Type B pancreatic cell (in vitro differentiated cells): ENCODE data around the gene CXorf66. TPM values are rescaled to one million over a fixed set of nuclear protein-coding genes. Genes with fewer than 3 reads are reported as not detected.
"Not testable (repeated sequence)": the region's sequence is repeated elsewhere in the genome, so short reads cannot be mapped to it uniquely, and the experiment has no call there.

ENCODE experiments used
- DNase-seq: peaks from one replicate; pipeline ENCODE4 v3.0.0; 2021; ENCODE audit warnings: mixed read lengths; ENCODE audit not compliant: unreplicated experiment; ENCODE audit errors: extremely low spot score
- H3K27ac Mint-ChIP-seq: 2 replicates; pipeline ENCODE4 v1.8.0; 2021; ENCODE audit warnings: mild to moderate bottlenecking, mixed read lengths
- H3K27me3 Mint-ChIP-seq: 2 replicates; pipeline ENCODE4 v1.8.0; 2021; ENCODE audit warnings: mixed read lengths
- H3K36me3 Mint-ChIP-seq: 2 replicates; pipeline ENCODE4 v1.8.0; 2021; ENCODE audit warnings: mixed read lengths
- H3K4me1 Mint-ChIP-seq: one replicate; pipeline ENCODE4 v1.8.0; 2021; ENCODE audit warnings: mixed read lengths; ENCODE audit not compliant: unreplicated experiment
- H3K4me3 Mint-ChIP-seq: 2 replicates; pipeline ENCODE4 v1.8.0; 2021; ENCODE audit warnings: mild to moderate bottlenecking, mixed read lengths
- H3K9me3 Mint-ChIP-seq: 2 replicates; pipeline ENCODE4 v1.8.0; 2021; ENCODE audit warnings: mixed read lengths
- CTCF ChIP-seq: fragments of 200-600 bp; sonication (generic); conservative IDR thresholded peaks from 2 replicates; pipeline ENCODE4 v1.5.0; 2021; ENCODE audit warnings: antibody characterized with exemption, mild to moderate bottlenecking
- total RNA-seq: library from RNA; stranded (reverse); gene quantifications from 2 replicates; pipeline ENCODE4 v1.2.1, GENCODE V29; 2021; ENCODE audit warnings: low replicate concordance

CXorf66 gene
- total RNA-seq, 1 donor from 2014 or later: not detected

DNA sequence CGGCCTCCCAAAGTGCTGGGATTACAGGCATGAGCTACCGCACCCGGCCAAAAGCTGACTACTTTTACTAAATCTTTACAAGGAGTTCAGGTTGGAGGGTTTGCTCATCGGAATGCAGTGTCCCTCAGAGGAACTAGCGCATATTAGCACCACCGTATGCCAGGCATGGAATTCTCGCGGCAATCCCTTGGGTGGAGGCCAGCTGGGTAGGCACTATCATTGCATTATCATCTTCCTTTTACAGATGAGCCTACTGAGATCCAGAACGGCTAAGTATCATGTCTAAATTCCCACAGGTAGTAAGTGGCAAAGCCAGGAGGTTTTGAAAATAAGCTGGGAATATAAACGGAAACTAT, 6.1 kb upstream of the CXorf66 start:
- Mint-ChIP-seq H3K4me1 (no peaks in the 10 kb centered on the region), H3K27ac (no peak overlapping the region), H3K27me3 (peaks cover 39% of the 10 kb centered on the region), H3K9me3 (no peaks in the 10 kb centered on the region), H3K36me3 (no peaks in the 10 kb centered on the region), H3K4me3 (peak overlapping the region; percentile 36)
- DNase-seq: no peak
- TF ChIP-seq CTCF: no peak

GRCh38 chrX:139969286-139969685, 4.0 kb upstream of the CXorf66 start:
- Mint-ChIP-seq H3K4me1 (no peaks in the 10 kb centered on the region), H3K4me3 (no peak overlapping the region), H3K27ac (no peak overlapping the region)

GRCh38 chrX:139967750-139968149, 2.4 kb upstream of the CXorf66 start:
- no peak for DNase-seq
- Mint-ChIP-seq H3K36me3 (no peaks in the 10 kb centered on the region), H3K4me3 (no peak overlapping the region), H3K4me1 (no peaks in the 10 kb centered on the region), H3K27me3 (peaks cover 39% of the 10 kb centered on the region), H3K27ac (no peak overlapping the region), H3K9me3 (no peaks in the 10 kb centered on the region)
- no peak for TF ChIP-seq CTCF

More at GRCh38 chrX:139969286-139969685, 4.0 kb upstream of the CXorf66 start:
- no peak for DNase-seq
- no peak for TF ChIP-seq CTCF
- no peaks in the 10 kb centered on the region for H3K36me3 Mint-ChIP-seq
- H3K27me3 Mint-ChIP-seq: peaks cover 39% of the 10 kb centered on the region
- no peaks in the 10 kb centered on the region for H3K9me3 Mint-ChIP-seq

GRCh38 chrX:139967300-139967699, 2.0 kb upstream of the CXorf66 start:
- Mint-ChIP-seq H3K9me3 (no peaks in the 10 kb centered on the region), H3K4me3 (no peak overlapping the region), H3K4me1 (no peaks in the 10 kb centered on the region), H3K36me3 (no peaks in the 10 kb centered on the region), H3K27ac (no peak overlapping the region), H3K27me3 (peaks cover 36% of the 10 kb centered on the region)
- DNase-seq: no peak
- peak; percentile 49 for TF ChIP-seq CTCF

DNA sequence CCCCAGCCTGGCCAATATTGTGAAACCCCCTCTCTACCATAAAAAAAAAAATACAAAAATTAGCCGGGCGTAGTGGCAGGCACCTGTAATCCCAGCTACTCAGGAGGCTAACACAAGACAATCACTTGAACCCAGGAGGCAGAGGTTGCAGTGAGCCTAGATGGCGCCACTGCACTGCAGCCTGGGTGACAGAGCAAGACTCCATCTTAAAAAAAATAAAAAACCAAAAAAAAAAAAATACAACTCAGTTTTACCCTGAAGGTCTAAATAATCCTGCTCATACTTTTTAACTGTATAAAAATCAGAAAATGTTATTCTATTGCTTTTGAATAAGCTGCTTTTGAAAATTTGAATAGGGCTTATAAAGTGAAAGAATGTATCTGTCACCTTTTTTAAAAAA, 838 bp upstream of the CXorf66 start:
- not testable (repeated sequence) for H3K27ac Mint-ChIP-seq, H3K4me3 Mint-ChIP-seq, H3K36me3 Mint-ChIP-seq, DNase-seq, H3K9me3 Mint-ChIP-seq, H3K4me1 Mint-ChIP-seq
- TF ChIP-seq CTCF: peak; percentile 47
- peaks cover 31% of the 10 kb centered on the region for H3K27me3 Mint-ChIP-seq

GRCh38 chrX:139961091-139961490, 4.2 kb downstream of the CXorf66 start:
- peaks cover 12% of the 10 kb centered on the region for H3K27me3 Mint-ChIP-seq
- H3K4me1 Mint-ChIP-seq, H3K9me3 Mint-ChIP-seq, H3K27ac Mint-ChIP-seq, H3K4me3 Mint-ChIP-seq, H3K36me3 Mint-ChIP-seq, DNase-seq: not testable (repeated sequence)
